Adipocyte (in vitro differentiated cells): ENCODE results near the gene DCST2.

Experiments
- DNase-seq: peaks from one replicate; pipeline ENCODE4 v3.0.0-alpha.2; 2015; ENCODE audit warnings: low read depth
- H3K27me3 ChIP-seq: replicated peaks from 2 replicates; pipeline ENCODE4 v1.7.0; 2013; ENCODE audit warnings: mild to moderate bottlenecking, low read length, moderate library complexity; ENCODE audit not compliant: control insufficient read depth, insufficient read depth
- H3K36me3 ChIP-seq: 2 replicates; pipeline ENCODE4 v1.7.0; 2013; ENCODE audit warnings: low read length, mild to moderate bottlenecking, moderate library complexity; ENCODE audit not compliant: control insufficient read depth, insufficient read depth, severe bottlenecking
- H3K4me1 ChIP-seq: 2 replicates; pipeline ENCODE4 v1.7.0; 2013; ENCODE audit warnings: mild to moderate bottlenecking, low read length, moderate library complexity; ENCODE audit not compliant: control insufficient read depth, insufficient read depth
- H3K4me3 ChIP-seq: 2 replicates; pipeline ENCODE4 v1.7.0; 2013; ENCODE audit warnings: mild to moderate bottlenecking, low read length, moderate library complexity
- H3K9ac ChIP-seq: 2 replicates; pipeline ENCODE4 v1.7.0; 2013; ENCODE audit warnings: mild to moderate bottlenecking, low read length, moderate library complexity
- H3K9me3 ChIP-seq: 2 replicates; pipeline ENCODE4 v1.7.0; 2013; ENCODE audit warnings: mild to moderate bottlenecking, low read length, moderate library complexity; ENCODE audit not compliant: control insufficient read depth

DCST2 gene

GRCh38 chr1:155018617-155019348, 14.8 kb downstream of the DCST2 start:
- no peak overlapping the region for H3K9ac ChIP-seq
- no peaks in the 10 kb centered on the region for H3K9me3 ChIP-seq
- peaks cover 28% of the 10 kb centered on the region for H3K36me3 ChIP-seq
- no peaks in the 10 kb centered on the region for H3K27me3 ChIP-seq
- no peak overlapping the region for H3K4me3 ChIP-seq
- H3K4me1 ChIP-seq: peaks cover 29% of the 10 kb centered on the region
- DNase-seq: no peak

GRCh38 chr1:155017946-155018316, 15.7 kb downstream of the DCST2 start:
- H3K4me3 ChIP-seq: peak overlapping the region; percentile 69
- H3K9ac ChIP-seq: peak overlapping the region; percentile 84
- no peak for DNase-seq
- peaks cover 29% of the 10 kb centered on the region for H3K36me3 ChIP-seq
- H3K27me3 ChIP-seq: no peaks in the 10 kb centered on the region
- peaks cover 34% of the 10 kb centered on the region for H3K4me1 ChIP-seq
- H3K9me3 ChIP-seq: no peaks in the 10 kb centered on the region

- peaks cover 29% of the 10 kb centered on the region for H3K36me3 ChIP-seq
- peaks cover 40% of the 10 kb centered on the region for H3K4me1 ChIP-seq
- no peaks in the 10 kb centered on the region for H3K9me3 ChIP-seq
- H3K9ac ChIP-seq: peak overlapping the region; percentile 84
- peak; percentile 97 for DNase-seq
- H3K4me3 ChIP-seq: peak overlapping the region; percentile 69
- H3K27me3 ChIP-seq: no peaks in the 10 kb centered on the region
Measured at GRCh38 chr1:155017041-155017945, 16.3 kb downstream of the DCST2 start.

GRCh38 chr1:155016231-155016831, 17.2 kb downstream of the DCST2 start:
- Histone ChIP-seq H3K4me3 (no peak overlapping the region), H3K9ac (peak overlapping the region; percentile 84), H3K27me3 (no peaks in the 10 kb centered on the region), H3K36me3 (peaks cover 29% of the 10 kb centered on the region), H3K9me3 (no peaks in the 10 kb centered on the region), H3K4me1 (peaks cover 45% of the 10 kb centered on the region)
- no peak for DNase-seq

GRCh38 chr1:155015527-155016230, 17.9 kb downstream of the DCST2 start:
- peaks cover 45% of the 10 kb centered on the region for H3K4me1 ChIP-seq
- no peak overlapping the region for H3K4me3 ChIP-seq
- H3K36me3 ChIP-seq: peaks cover 33% of the 10 kb centered on the region
- H3K9me3 ChIP-seq: no peaks in the 10 kb centered on the region
- no peaks in the 10 kb centered on the region for H3K27me3 ChIP-seq
- no peak for DNase-seq
- H3K9ac ChIP-seq: no peak overlapping the region

GRCh38 chr1:155014709-155015508, 18.7 kb downstream of the DCST2 start:
- H3K27me3 ChIP-seq: no peaks in the 10 kb centered on the region
- DNase-seq: no peak
- peaks cover 33% of the 10 kb centered on the region for H3K36me3 ChIP-seq
- H3K4me1 ChIP-seq: peaks cover 45% of the 10 kb centered on the region
- H3K9me3 ChIP-seq: no peaks in the 10 kb centered on the region
- H3K4me3 ChIP-seq: no peak overlapping the region
- no peak overlapping the region for H3K9ac ChIP-seq

- Histone ChIP-seq H3K9me3 (no peaks in the 10 kb centered on the region), H3K9ac (no peak overlapping the region), H3K4me1 (peaks cover 33% of the 10 kb centered on the region), H3K36me3 (peaks cover 33% of the 10 kb centered on the region), H3K27me3 (no peaks in the 10 kb centered on the region), H3K4me3 (no peak overlapping the region)
- no peak for DNase-seq
Measured at GRCh38 chr1:155013632-155014031, 19.9 kb downstream of the DCST2 start.

- peaks cover 33% of the 10 kb centered on the region for H3K4me1 ChIP-seq
- H3K9me3 ChIP-seq: no peaks in the 10 kb centered on the region
- no peaks in the 10 kb centered on the region for H3K27me3 ChIP-seq
- peaks cover 33% of the 10 kb centered on the region for H3K36me3 ChIP-seq
- no peak for DNase-seq
- H3K9ac ChIP-seq: peak overlapping the region; percentile 70
- H3K4me3 ChIP-seq: no peak overlapping the region
Measured at GRCh38 chr1:155012776-155013602, 20.6 kb downstream of the DCST2 start.

GRCh38 chr1:155012026-155012546, 21.5 kb downstream of the DCST2 start:
- Histone ChIP-seq H3K4me1 (peaks cover 36% of the 10 kb centered on the region), H3K9me3 (no peaks in the 10 kb centered on the region), H3K27me3 (no peaks in the 10 kb centered on the region), H3K9ac (peak overlapping the region; percentile 70), H3K4me3 (peak overlapping the region; percentile 18), H3K36me3 (peaks cover 33% of the 10 kb centered on the region)
- peak; percentile 48 for DNase-seq
